Keratinocyte (primary cell): ENCODE data around the gene HCN2. TPM values are rescaled to one million over a fixed set of nuclear protein-coding genes. Genes with fewer than 3 reads are reported as not detected.

ENCODE experiments used
- DNase-seq: peaks from one replicate; pipeline ENCODE4 v3.0.0-alpha.2; 2011; ENCODE audit warnings: low read depth, missing footprints, low spot score
- FAIRE-seq: peaks from 2 replicates; lab custom pipeline; 2011; peaks lifted over from hg19 to GRCh38; lab: Jason Lieb, UNC
- H2AFZ ChIP-seq: 2 replicates; pipeline ENCODE4 v1.6.0; 2012; ENCODE audit warnings: low read length, control low read depth, inconsistent platforms; ENCODE audit not compliant: control insufficient read depth
- H3K27ac ChIP-seq: 2 replicates; pipeline ENCODE4 v1.5.1; 2011; ENCODE audit warnings: low read length; ENCODE audit not compliant: control insufficient read depth, insufficient read depth
- H3K27me3 ChIP-seq: 3 replicates; pipeline ENCODE4 v1.6.0; 2011; ENCODE audit warnings: low read length; ENCODE audit not compliant: control insufficient read depth, insufficient read depth; ENCODE audit errors: extremely low read depth
- H3K36me3 ChIP-seq, 2 experiments: 2 replicates in 1 of 2; 3 replicates in 1 of 2; pipeline ENCODE4 v1.5.1; 2011; ENCODE audit warnings: low read length in 2 of 2, mild to moderate bottlenecking in 1 of 2; ENCODE audit not compliant: control insufficient read depth in 2 of 2, insufficient read depth in 2 of 2; ENCODE audit errors: extremely low read depth in 1 of 2
- H3K4me1 ChIP-seq: 3 replicates; pipeline ENCODE4 v1.5.1; 2011; ENCODE audit warnings: low read length; ENCODE audit not compliant: control insufficient read depth, insufficient read depth; ENCODE audit errors: extremely low read depth
- H3K4me2 ChIP-seq: 3 replicates; pipeline ENCODE4 v1.6.0; 2011; ENCODE audit warnings: low read depth, low read length; ENCODE audit not compliant: control insufficient read depth, insufficient read depth; ENCODE audit errors: extremely low read depth
- H3K4me3 ChIP-seq, 3 experiments: fragments of 200-600 bp in 1 of 3; sonication (generic) in 1 of 3; 2 replicates in 2 of 3; 3 replicates in 1 of 3; pipeline ENCODE4 v1.5.1; 2011 to 2016; ENCODE audit warnings: low read length in 3 of 3, mild to moderate bottlenecking in 3 of 3, control low read depth in 2 of 3, inconsistent platforms in 1 of 3, low read depth in 1 of 3, mixed read lengths in 1 of 3, mixed run types in 1 of 3, moderate library complexity in 1 of 3; ENCODE audit not compliant: control insufficient read depth in 2 of 3, insufficient read depth in 2 of 3; ENCODE audit errors: extremely low read depth in 1 of 3
- H3K79me2 ChIP-seq: 2 replicates; pipeline ENCODE4 v1.6.0; 2012; ENCODE audit warnings: low read length; ENCODE audit not compliant: control insufficient read depth, insufficient read depth
- H3K9ac ChIP-seq: 3 replicates; pipeline ENCODE4 v1.6.0; 2011; ENCODE audit warnings: low read length; ENCODE audit not compliant: control insufficient read depth, insufficient read depth; ENCODE audit errors: extremely low read depth
- H3K9me1 ChIP-seq: 3 replicates; pipeline ENCODE4 v1.6.0; 2011; ENCODE audit warnings: low read length; ENCODE audit not compliant: control insufficient read depth, insufficient read depth; ENCODE audit errors: extremely low read depth
- H3K9me3 ChIP-seq: 2 replicates; pipeline ENCODE4 v1.5.1; 2012; ENCODE audit warnings: low read depth, low read length; ENCODE audit not compliant: control insufficient read depth
- H4K20me1 ChIP-seq: 3 replicates; pipeline ENCODE4 v1.6.0; 2011; ENCODE audit warnings: low read length; ENCODE audit not compliant: control insufficient read depth, insufficient read depth; ENCODE audit errors: extremely low read depth
- EZH2 ChIP-seq: IDR thresholded peaks from one replicate; pipeline ENCODE4 v1.6.1; 2012; ENCODE audit warnings: inconsistent platforms, mild to moderate bottlenecking, low read length, moderate library complexity
- dilution Hi-C: fragments of 300-500 bp; cut with MboI; formaldehyde crosslinking; loops from one replicate; pipeline ENCODE4 v1.7.0; 2020; ENCODE audit warnings: low sequenced_read_pairs; ENCODE audit not compliant: extremely low pct_ligation_motif_present
- polyA plus RNA-seq, 5 experiments: library from polyadenylated mRNA; depleted of rRNA in 3 of 5; stranded (reverse) in 3 of 5; stranded (forward) in 1 of 5; unstranded in 1 of 5; fragments of >200 nt; gene quantifications; 1 replicate in 1 of 5; 2 replicates in 3 of 5; 3 replicates in 1 of 5; pipeline versions ENCODE4 v1.2.1 to v1.2.3, GENCODE V29; 2011 to 2012; ENCODE audit warnings: missing spikeins in 2 of 5, low read depth in 1 of 5, low replicate concordance in 1 of 5
- TF ChIP-seq, protein P1 (sequence below), 3 experiments: IDR thresholded peaks in 1 of 3; conservative IDR thresholded peaks in 1 of 3; optimal IDR thresholded peaks in 1 of 3; 2 replicates in 2 of 3; 3 replicates in 1 of 3; pipeline versions ENCODE3 to v1.5.1; 2011; ENCODE audit warnings: low read length in 3 of 3, mild to moderate bottlenecking in 3 of 3, moderate library complexity in 2 of 3, control low read depth in 1 of 3, inconsistent platforms in 1 of 3; ENCODE audit not compliant: insufficient read depth in 2 of 3; ENCODE audit errors: extremely low read depth in 1 of 3

Gene HCN2
- polyA plus RNA-seq, 1 donor (not counting 4 experiments of a cell fraction or from before 2014, with no cell fraction given) = 0.13 TPM

DNA sequence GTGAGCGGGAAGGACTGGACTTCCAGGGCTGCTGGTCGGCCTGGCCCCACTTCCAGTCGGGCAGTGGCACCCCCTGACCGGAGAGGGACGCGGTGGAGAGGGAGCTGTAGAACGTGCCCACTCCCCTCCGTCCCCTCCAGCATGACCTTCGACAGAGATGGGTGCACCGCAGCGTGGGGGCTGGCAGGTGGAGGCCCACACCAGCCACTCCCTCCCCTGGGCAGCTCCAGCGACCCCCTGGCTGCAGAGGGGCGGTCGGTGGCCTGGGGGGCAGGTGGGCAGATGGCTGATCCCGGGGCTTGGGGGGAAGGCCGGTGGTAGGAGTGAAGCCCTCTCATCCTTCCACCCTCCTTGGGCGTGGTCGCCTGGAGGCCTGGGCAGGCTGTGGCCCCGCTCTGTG, 2.4 kb downstream of the HCN2 start:
- FAIRE-seq (no peak), DNase-seq (no peak)
- Histone ChIP-seq H3K4me3 (no peak overlapping the region), H2AFZ (no peak overlapping the region), H3K9me3 (no peaks in the 10 kb centered on the region), H3K79me2 (no peaks in the 10 kb centered on the region), H3K9ac (no peak overlapping the region), H4K20me1 (peaks cover 3% of the 10 kb centered on the region), H3K4me2 (no peak overlapping the region), H3K9me1 (no peaks in the 10 kb centered on the region), H3K36me3 (no peaks in the 10 kb centered on the region), H3K4me1 (peaks cover 8% of the 10 kb centered on the region), H3K27ac (no peak overlapping the region), H3K27me3 (peaks cover 52% of the 10 kb centered on the region)
- dilution Hi-C loops = no loop called here
- TF ChIP-seq, protein P1, sequence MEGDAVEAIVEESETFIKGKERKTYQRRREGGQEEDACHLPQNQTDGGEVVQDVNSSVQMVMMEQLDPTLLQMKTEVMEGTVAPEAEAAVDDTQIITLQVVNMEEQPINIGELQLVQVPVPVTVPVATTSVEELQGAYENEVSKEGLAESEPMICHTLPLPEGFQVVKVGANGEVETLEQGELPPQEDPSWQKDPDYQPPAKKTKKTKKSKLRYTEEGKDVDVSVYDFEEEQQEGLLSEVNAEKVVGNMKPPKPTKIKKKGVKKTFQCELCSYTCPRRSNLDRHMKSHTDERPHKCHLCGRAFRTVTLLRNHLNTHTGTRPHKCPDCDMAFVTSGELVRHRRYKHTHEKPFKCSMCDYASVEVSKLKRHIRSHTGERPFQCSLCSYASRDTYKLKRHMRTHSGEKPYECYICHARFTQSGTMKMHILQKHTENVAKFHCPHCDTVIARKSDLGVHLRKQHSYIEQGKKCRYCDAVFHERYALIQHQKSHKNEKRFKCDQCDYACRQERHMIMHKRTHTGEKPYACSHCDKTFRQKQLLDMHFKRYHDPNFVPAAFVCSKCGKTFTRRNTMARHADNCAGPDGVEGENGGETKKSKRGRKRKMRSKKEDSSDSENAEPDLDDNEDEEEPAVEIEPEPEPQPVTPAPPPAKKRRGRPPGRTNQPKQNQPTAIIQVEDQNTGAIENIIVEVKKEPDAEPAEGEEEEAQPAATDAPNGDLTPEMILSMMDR (optimal IDR thresholded peaks at IDR 0.05 in 1 of 3, IDR thresholded peaks at IDR 0.05 in 1 of 3, conservative IDR thresholded peaks at IDR 0.05 in 1 of 3; ENCODE audit: extremely low read depth in 1 of 3, insufficient read depth in 2 of 3, low read length in 3 of 3) = no peak
- no peak for TF ChIP-seq EZH2

DNA sequence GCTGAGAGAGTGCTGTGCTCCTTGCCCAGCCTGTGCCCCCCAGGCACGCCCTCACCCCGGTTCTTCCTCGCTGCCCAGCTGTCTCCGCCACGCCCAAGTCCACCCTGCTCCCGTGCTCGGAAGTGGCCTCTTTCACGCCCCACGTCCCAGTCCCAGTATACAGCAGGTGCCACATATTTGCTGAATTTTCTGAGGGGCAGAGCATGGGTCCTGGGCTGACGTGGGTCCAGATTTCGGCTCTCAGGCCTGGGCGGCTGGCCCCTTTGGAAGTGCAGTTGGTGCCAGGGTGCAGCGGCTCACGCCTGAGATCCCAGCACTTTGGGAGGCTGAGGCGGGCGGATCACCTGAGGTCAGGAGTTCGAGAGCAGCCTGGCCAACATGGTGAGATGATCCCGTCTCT, 3.4 kb downstream of the HCN2 start:
- Histone ChIP-seq H3K9me1 (no peaks in the 10 kb centered on the region), H2AFZ (no peak overlapping the region), H3K4me2 (no peak overlapping the region), H3K9me3 (no peaks in the 10 kb centered on the region), H3K36me3 (no peaks in the 10 kb centered on the region), H3K27ac (no peak overlapping the region), H3K4me3 (no peak overlapping the region), H3K79me2 (no peaks in the 10 kb centered on the region), H3K9ac (no peak overlapping the region), H4K20me1 (peaks cover 4% of the 10 kb centered on the region), H3K27me3 (peaks cover 52% of the 10 kb centered on the region), H3K4me1 (peaks cover 8% of the 10 kb centered on the region)
- TF ChIP-seq, protein P1 (optimal IDR thresholded peaks at IDR 0.05 in 1 of 3, IDR thresholded peaks at IDR 0.05 in 1 of 3, conservative IDR thresholded peaks at IDR 0.05 in 1 of 3; ENCODE audit: extremely low read depth in 1 of 3, insufficient read depth in 2 of 3, low read length in 3 of 3) = no peak
- TF ChIP-seq EZH2 = no peak
- dilution Hi-C loops = no loop called here
- no peak for DNase-seq
- FAIRE-seq = no peak
